ENCODE data around the gene TCF7L1.

GRCh38 chr2:85130407-85130806, 2.8 kb upstream of the TCF7L1 start:
- TF ChIP-seq EZH2 (IDR thresholded peaks at IDR 0.05; ENCODE audit: insufficient read depth, poor library complexity, severe bottlenecking) (no peak), EZH2phosphoT487 (IDR thresholded peaks at IDR 0.05; ENCODE audit: insufficient read depth, low read depth) (no peak)

Data from GM23248 (cell line).